HCT116 (cell line): ENCODE data around the gene TMEM119. TPM values are rescaled to one million over a fixed set of nuclear protein-coding genes. Genes with fewer than 3 reads are reported as not detected.

Experiments used
- ATAC-seq: fragments of 200-7000 bp; cut with Tn5 transposase; 2 replicates; pipeline ENCODE4 v1.9.1; 2020; ENCODE audit warnings: mild to moderate bottlenecking, moderate library complexity
- BruUV-seq: library from RNA; stranded (reverse); fragments of 400-500 nt; replicated peaks from 2 replicates; lab custom pipeline; 2021; lab: Mats Ljungman, UMichigan
- CTCF ChIA-PET: fragments of 300-600 bp; sonication (Branson Sonifier 250); formaldehyde crosslinking; loops from one replicate; lab custom pipeline; 2021; ENCODE audit warnings: antibody characterized with exemption; lab: Charles Lee
- POLR2A ChIA-PET: fragments of 300-600, 350-600 bp; sonication (Branson Sonifier 250); formaldehyde crosslinking; loops from one replicate; lab custom pipeline; 2021; ENCODE audit warnings: antibody characterized with exemption; lab: Charles Lee
- RAD21 ChIA-PET, 2 experiments: fragments of 300-600 bp; sonication (Branson Sonifier 250); formaldehyde crosslinking; loops; one replicate each; lab custom pipeline; 2023; ENCODE audit warnings: low total read pairs in 2 of 2; ENCODE audit not compliant: uncharacterized antibody in 2 of 2, unreplicated experiment in 2 of 2, low non-redundant PET in 1 of 2; lab: Charles Lee
- DNase-seq: peaks from one replicate; pipeline ENCODE4 v3.0.0-alpha.2; 2010; ENCODE audit warnings: low read depth, low spot score
- H2AFZ ChIP-seq: fragments of 200-600 bp; shearing (Covaris generic), sonication (generic); 2 replicates; pipeline ENCODE4 v1.6.1; 2017; ENCODE audit warnings: low read depth, mixed run types, mixed read lengths, antibody characterized with exemption, low read length; ENCODE audit not compliant: poor library complexity, severe bottlenecking
- H3K27ac ChIP-seq: 2 replicates; pipeline ENCODE4 v1.5.1; 2012; ENCODE audit warnings: low read depth, low read length
- H3K27me3 ChIP-seq: fragments of 200-600 bp; sonication (generic); 2 replicates; pipeline ENCODE4 v1.6.1; 2016; ENCODE audit warnings: mixed run types, low read length, mixed read lengths; ENCODE audit not compliant: insufficient read depth
- H3K36me3 ChIP-seq, 2 experiments: fragments of 200-500 bp in 1 of 2; fragments of 200-600 bp in 1 of 2; sonication (Bioruptor generic) in 1 of 2; sonication (generic) in 1 of 2; 2 replicates each; pipeline versions ENCODE4 v1.5.1 to v1.6.1; 2014 to 2016; ENCODE audit warnings: low read length in 2 of 2, inconsistent platforms in 1 of 2, mixed read lengths in 1 of 2, mixed run types in 1 of 2; ENCODE audit not compliant: insufficient read depth in 2 of 2, control insufficient read depth in 1 of 2
- H3K4me1 ChIP-seq, 2 experiments: fragments of 200-600 bp in 1 of 2; sonication (generic) in 1 of 2; 2 replicates each; pipeline versions ENCODE4 v1.5.1 to v1.6.1; 2012 to 2017; ENCODE audit warnings: low read length in 2 of 2, inconsistent platforms in 1 of 2, mild to moderate bottlenecking in 1 of 2, mixed read lengths in 1 of 2, mixed run types in 1 of 2, moderate library complexity in 1 of 2; ENCODE audit not compliant: insufficient read depth in 2 of 2, control insufficient read depth in 1 of 2
- H3K4me2 ChIP-seq: fragments of 200-600 bp; sonication (generic); 2 replicates; pipeline ENCODE4 v1.6.1; 2017; ENCODE audit warnings: mixed run types, low read length, mixed read lengths
- H3K4me3 ChIP-seq, 2 experiments: fragments of 200-600 bp in 1 of 2; sonication (generic) in 1 of 2; replicated peaks in 1 of 2; 2 replicates each; pipeline ENCODE4 v1.5.1; 2011 to 2016; ENCODE audit warnings: low read length in 2 of 2, control low read depth in 1 of 2, low read depth in 1 of 2, mild to moderate bottlenecking in 1 of 2, mixed read lengths in 1 of 2, mixed run types in 1 of 2
- H3K79me2 ChIP-seq: fragments of 200-600 bp; sonication (generic); 2 replicates; pipeline ENCODE4 v1.6.1; 2017; ENCODE audit warnings: mild to moderate bottlenecking, mixed run types, low read length, moderate library complexity, mixed read lengths; ENCODE audit not compliant: insufficient read depth
- H3K9ac ChIP-seq: fragments of 200-600 bp; sonication (generic); 2 replicates; pipeline ENCODE4 v1.6.1; 2016; ENCODE audit warnings: low read length, mixed read lengths
- H3K9me2 ChIP-seq: fragments of 200-600 bp; sonication (generic), shearing (Covaris generic); 2 replicates; pipeline ENCODE4 v1.6.1; 2017; ENCODE audit warnings: mixed run types, mild to moderate bottlenecking, moderate library complexity; ENCODE audit not compliant: insufficient read depth
- H3K9me3 ChIP-seq, 2 experiments: fragments of 200-500 bp in 1 of 2; fragments of 200-600 bp in 1 of 2; sonication (Bioruptor generic) in 1 of 2; sonication (generic) in 1 of 2; 2 replicates each; pipeline ENCODE4 v1.6.1; 2014 to 2017; ENCODE audit warnings: low read length in 2 of 2, mixed read lengths in 2 of 2, inconsistent platforms in 1 of 2, low read depth in 1 of 2, mild to moderate bottlenecking in 1 of 2, mixed run types in 1 of 2, moderate library complexity in 1 of 2; ENCODE audit not compliant: control insufficient read depth in 1 of 2, insufficient read depth in 1 of 2
- H4K20me1 ChIP-seq: fragments of 200-600 bp; sonication (generic), shearing (Covaris generic); 2 replicates; pipeline ENCODE4 v1.6.1; 2017; ENCODE audit warnings: mixed run types, mild to moderate bottlenecking, moderate library complexity; ENCODE audit not compliant: insufficient read depth
- CBX3 ChIP-seq: IDR thresholded peaks from 2 replicates; pipeline ENCODE4 v1.6.1; 2012; ENCODE audit warnings: low read depth
- EGR1 ChIP-seq: IDR thresholded peaks from 2 replicates; pipeline ENCODE4 v1.6.1; 2012; ENCODE audit warnings: low read depth
- ELF1 ChIP-seq: IDR thresholded peaks from 2 replicates; pipeline ENCODE4 v1.6.1; 2012; ENCODE audit warnings: low read depth, borderline replicate concordance
- MAX ChIP-seq: IDR thresholded peaks from 2 replicates; pipeline ENCODE4 v1.6.1; 2012
- POLR2AphosphoS5 ChIP-seq: IDR thresholded peaks from 2 replicates; pipeline ENCODE4 v1.6.1; 2011; ENCODE audit warnings: mild to moderate bottlenecking, low read depth, low read length, moderate library complexity
- SIN3A ChIP-seq: IDR thresholded peaks from 2 replicates; pipeline ENCODE4 v1.6.1; 2012; ENCODE audit warnings: low read depth
- SP1 ChIP-seq: IDR thresholded peaks from 2 replicates; pipeline ENCODE4 v1.6.1; 2012; ENCODE audit warnings: low read depth
- SRF ChIP-seq: IDR thresholded peaks from 2 replicates; pipeline ENCODE4 v1.6.1; 2012; ENCODE audit warnings: low read depth
- YY1 ChIP-seq: IDR thresholded peaks from 2 replicates; pipeline ENCODE4 v1.6.1; 2011; ENCODE audit warnings: low read length, low read depth, moderate library complexity, mild to moderate bottlenecking; ENCODE audit not compliant: insufficient replicate concordance; ENCODE audit errors: extremely low read depth
- ZFX ChIP-seq: fragments of 450-650 bp; IDR thresholded peaks from 2 replicates; pipeline ENCODE4 v1.6.1; 2017
- ZNF274 ChIP-seq: fragments of 200-500 bp; sonication (Bioruptor generic); IDR thresholded peaks from 2 replicates; pipeline ENCODE4 v1.6.1; 2014; ENCODE audit warnings: mild to moderate bottlenecking, low read depth, low read length, inconsistent platforms
- intact Hi-C: fragments of 100-400 bp; cut with micrococcal nuclease; formaldehyde crosslinking; loops from 2 replicates; pipeline ENCODE4 v1.10.0; 2022
- total RNA-seq: library from RNA; stranded (reverse); gene quantifications from one replicate; pipeline ENCODE4 v1.2.1, GENCODE V29; 2021; ENCODE audit not compliant: unreplicated experiment
- TF ChIP-seq, protein P1 (sequence below): IDR thresholded peaks from 2 replicates; pipeline ENCODE4 v1.6.1; 2011; ENCODE audit warnings: mild to moderate bottlenecking, low read length, moderate library complexity; ENCODE audit not compliant: insufficient replicate concordance; ENCODE audit errors: extremely low read depth

Gene TMEM119
- total RNA-seq, 1 experiment from 2014 or later, result not detected

GRCh38 chr12:108589840-108590229 lies 8.0 kb downstream of the TMEM119 start (continued):
- TF ChIP-seq ZFX (no peak), MAX (no peak), CBX3 (no peak), POLR2AphosphoS5 (no peak), YY1 (no peak)

DNA sequence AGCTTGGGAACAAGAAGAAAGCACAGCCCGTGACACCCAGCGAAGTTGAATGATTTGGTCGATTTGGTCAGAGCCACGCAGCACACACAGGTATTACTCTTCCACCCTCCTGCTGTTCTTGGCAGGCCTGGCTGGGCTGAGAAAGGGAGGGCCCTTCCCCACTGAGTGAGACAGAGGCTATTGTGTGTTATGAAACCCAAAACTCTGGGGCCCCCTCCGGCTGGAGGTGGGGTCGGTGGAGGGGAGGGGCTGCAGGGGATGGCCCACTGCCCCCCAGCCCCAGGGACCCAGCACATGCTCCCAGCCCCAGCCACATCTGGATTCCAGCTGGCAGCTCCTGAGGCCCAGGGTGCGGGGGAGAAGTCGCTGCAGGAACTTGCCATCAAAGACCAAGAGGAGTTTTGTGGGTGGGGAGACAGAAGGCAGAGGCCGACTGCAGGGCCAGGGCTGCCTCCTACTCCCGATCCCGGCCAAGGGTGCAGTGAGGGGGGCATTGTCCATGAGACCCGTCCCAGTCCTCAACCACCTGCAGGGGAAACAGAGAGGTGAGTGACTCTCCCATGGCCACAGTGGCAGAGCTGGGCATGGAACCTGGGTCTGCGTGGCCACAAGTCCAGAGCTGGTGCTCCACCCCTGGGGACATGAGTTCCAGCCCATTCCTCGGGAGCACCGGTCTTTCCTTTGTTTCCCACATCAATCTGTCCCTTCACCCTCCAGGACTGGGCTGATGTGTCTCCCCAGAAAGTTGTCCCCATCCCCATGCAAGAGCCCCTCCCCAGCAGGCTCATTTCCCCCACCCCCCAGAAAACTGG lies 8.7 kb downstream of the TMEM119 start:
- no peaks in the 10 kb centered on the region for H3K9me3 ChIP-seq
- H3K9ac ChIP-seq, result no peak overlapping the region
- H3K36me3 ChIP-seq, result no peaks in the 10 kb centered on the region
- H2AFZ ChIP-seq, result no peak overlapping the region
- no peaks in the 10 kb centered on the region for H3K79me2 ChIP-seq
- no peaks in the 10 kb centered on the region for H3K4me1 ChIP-seq
- H3K4me2 ChIP-seq, result no peak overlapping the region
- ChIA-PET RAD21 (no interaction called here), POLR2A (no interaction called here), CTCF (no interaction called here)
- no peaks in the 10 kb centered on the region for H4K20me1 ChIP-seq
- H3K27me3 ChIP-seq, result no peaks in the 10 kb centered on the region
- H3K4me3 ChIP-seq, result no peak overlapping the region
- TF ChIP-seq SP1 (no peak), EGR1 (no peak), ZNF274 (no peak), SRF (no peak), SIN3A (no peak), MAX (no peak), ELF1 (no peak)
- TF ChIP-seq, protein P1, sequence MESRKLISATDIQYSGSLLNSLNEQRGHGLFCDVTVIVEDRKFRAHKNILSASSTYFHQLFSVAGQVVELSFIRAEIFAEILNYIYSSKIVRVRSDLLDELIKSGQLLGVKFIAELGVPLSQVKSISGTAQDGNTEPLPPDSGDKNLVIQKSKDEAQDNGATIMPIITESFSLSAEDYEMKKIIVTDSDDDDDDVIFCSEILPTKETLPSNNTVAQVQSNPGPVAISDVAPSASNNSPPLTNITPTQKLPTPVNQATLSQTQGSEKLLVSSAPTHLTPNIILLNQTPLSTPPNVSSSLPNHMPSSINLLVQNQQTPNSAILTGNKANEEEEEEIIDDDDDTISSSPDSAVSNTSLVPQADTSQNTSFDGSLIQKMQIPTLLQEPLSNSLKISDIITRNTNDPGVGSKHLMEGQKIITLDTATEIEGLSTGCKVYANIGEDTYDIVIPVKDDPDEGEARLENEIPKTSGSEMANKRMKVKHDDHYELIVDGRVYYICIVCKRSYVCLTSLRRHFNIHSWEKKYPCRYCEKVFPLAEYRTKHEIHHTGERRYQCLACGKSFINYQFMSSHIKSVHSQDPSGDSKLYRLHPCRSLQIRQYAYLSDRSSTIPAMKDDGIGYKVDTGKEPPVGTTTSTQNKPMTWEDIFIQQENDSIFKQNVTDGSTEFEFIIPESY, result no peak
- DNase-seq (no peak), ATAC-seq (peak; percentile 25; the same call in 1 of the 2 replicates)
- intact Hi-C loops, result no loop called here
- no peak overlapping the region for H3K27ac ChIP-seq
- no peaks in the 10 kb centered on the region for H3K9me2 ChIP-seq
- BruUV-seq, result no TSS peak
